B cell (primary cell): ENCODE measurements around the gene SLC35F5. TPM values are rescaled to one million over a fixed set of nuclear protein-coding genes. Genes with fewer than 3 reads are reported as not detected.

ENCODE experiments used
- ATAC-seq: fragments of 200-7000 bp; cut with Tn5 transposase; one replicate; pipeline ENCODE4 v1.10.0; 2021; ENCODE audit warnings: low read depth, mild to moderate bottlenecking, moderate number of reproducible peaks, moderate library complexity
- CTCF ChIA-PET: fragments of 350-600 bp; sonication (Branson Sonifier 250); formaldehyde crosslinking; loops from one replicate; lab custom pipeline; 2021; ENCODE audit warnings: antibody characterized with exemption, inconsistent platforms; lab: Charles Lee
- POLR2A ChIA-PET: fragments of 350-600 bp; sonication (Branson Sonifier 250); formaldehyde crosslinking; loops from one replicate; lab custom pipeline; 2021; ENCODE audit warnings: antibody characterized with exemption; lab: Charles Lee
- DNase-seq: peaks from one replicate; pipeline ENCODE4 v3.0.0; 2013
- H2AFZ ChIP-seq: 2 replicates; pipeline ENCODE4 v1.6.1; 2012; ENCODE audit warnings: mild to moderate bottlenecking, low read depth, low read length; ENCODE audit not compliant: insufficient read depth, poor library complexity, severe bottlenecking
- H3K27ac ChIP-seq, 2 donors: 1 replicate in 1 of 2; 2 replicates in 1 of 2; pipeline ENCODE4 v1.5.1; 2012 to 2013; ENCODE audit warnings: low read length in 2 of 2, mild to moderate bottlenecking in 2 of 2, moderate library complexity in 1 of 2
- H3K27me3 ChIP-seq, 4 experiments: fragments of 200-600 bp in 1 of 4; sonication (generic) in 1 of 4; replicated peaks in 1 of 4; 1 replicate in 2 of 4; 2 replicates in 2 of 4; pipeline versions ENCODE4 v1.6.1 to v1.7.0; 2013 to 2016; ENCODE audit warnings: low read length in 3 of 4, mild to moderate bottlenecking in 2 of 4, mixed read lengths in 1 of 4, moderate library complexity in 1 of 4; ENCODE audit not compliant: insufficient read depth in 4 of 4, control insufficient read depth in 3 of 4; ENCODE audit errors: control extremely low read depth in 1 of 4
- H3K36me3 ChIP-seq, 2 experiments: replicated peaks in 1 of 2; 1 replicate in 1 of 2; 2 replicates in 1 of 2; pipeline versions ENCODE4 v1.6.1 to v1.7.1; 2013; ENCODE audit warnings: low read length in 1 of 2; ENCODE audit not compliant: insufficient read depth in 2 of 2, control insufficient read depth in 1 of 2; ENCODE audit errors: control extremely low read depth in 1 of 2, extremely low read depth in 1 of 2
- H3K4me1 ChIP-seq, 2 donors: fragments of 200-600 bp in 1 of 2; sonication (generic) in 1 of 2; 1 replicate in 1 of 2; 2 replicates in 1 of 2; pipeline versions ENCODE4 v1.5.1 to v1.6.1; 2013 to 2017; ENCODE audit warnings: low read length in 2 of 2; ENCODE audit not compliant: control insufficient read depth in 2 of 2, insufficient read depth in 2 of 2
- H3K4me2 ChIP-seq: replicated peaks from 2 replicates; pipeline ENCODE3; 2012; ENCODE audit warnings: mild to moderate bottlenecking, low read depth, low read length; ENCODE audit not compliant: poor library complexity, severe bottlenecking
- H3K4me3 ChIP-seq, 5 experiments: fragments of 200-600 bp in 1 of 5; sonication (generic) in 1 of 5; 1 replicate in 3 of 5; 2 replicates in 2 of 5; pipeline versions ENCODE4 v1.5.1 to v1.7.0; 2011 to 2016; ENCODE audit warnings: low read length in 4 of 5, mild to moderate bottlenecking in 4 of 5, low read depth in 2 of 5, control low read depth in 1 of 5, moderate library complexity in 1 of 5; ENCODE audit not compliant: insufficient read depth in 1 of 5; ENCODE audit errors: control extremely low read depth in 1 of 5, extremely low read depth in 1 of 5
- H3K79me2 ChIP-seq: fragments of 200-600 bp; sonication (generic); one replicate; pipeline ENCODE4 v1.6.0; 2016; ENCODE audit warnings: low read length; ENCODE audit not compliant: control insufficient read depth, insufficient read depth
- H3K9ac ChIP-seq: fragments of 200-600 bp; sonication (generic); 2 replicates; pipeline ENCODE4 v1.6.1; 2017; ENCODE audit warnings: mild to moderate bottlenecking, low read length, moderate library complexity
- H3K9me3 ChIP-seq, 3 donors: one replicate each; pipeline versions ENCODE4 v1.6.1 to v1.7.1; 2013; ENCODE audit warnings: low read length in 2 of 3; ENCODE audit not compliant: control insufficient read depth in 2 of 3, insufficient read depth in 1 of 3; ENCODE audit errors: control extremely low read depth in 1 of 3
- H4K20me1 ChIP-seq: 2 replicates; pipeline ENCODE4 v1.6.0; 2012; ENCODE audit warnings: mild to moderate bottlenecking, low read length; ENCODE audit not compliant: insufficient read depth, control insufficient read depth, poor library complexity, severe bottlenecking
- H3K27ac Mint-ChIP-seq: one replicate; pipeline ENCODE4 v1.8.0; 2021; ENCODE audit warnings: mixed read lengths
- H3K27me3 Mint-ChIP-seq: one replicate; pipeline ENCODE4 v1.8.0; 2021; ENCODE audit warnings: mixed read lengths
- H3K4me1 Mint-ChIP-seq: one replicate; pipeline ENCODE4 v1.8.0; 2021; ENCODE audit warnings: mixed read lengths
- H3K4me3 Mint-ChIP-seq: one replicate; pipeline ENCODE4 v1.8.0; 2021; ENCODE audit warnings: mixed read lengths
- H3K9me3 Mint-ChIP-seq: one replicate; pipeline ENCODE4 v1.8.0; 2022; ENCODE audit warnings: mixed read lengths; ENCODE audit not compliant: insufficient read depth
- CTCF ChIP-seq: fragments of 200-600 bp; IDR thresholded peaks from one replicate; pipeline ENCODE4 v1.8.0; 2022; ENCODE audit warnings: antibody characterized with exemption, mild to moderate bottlenecking
- EZH2 ChIP-seq: IDR thresholded peaks from 2 replicates; pipeline ENCODE4 v1.6.1; 2012; ENCODE audit warnings: borderline replicate concordance, low read depth, mild to moderate bottlenecking, moderate library complexity, low read length; ENCODE audit not compliant: insufficient read depth, poor library complexity, severe bottlenecking
- WGBS: methylation state at CpG from one replicate; pipeline ENCODE4 v1.1.5; 2013; ENCODE audit warnings: missing lambda C conversion rate; ENCODE audit not compliant: insufficient coverage; 5-methylcytosine and 5-hydroxymethylcytosine counted together
- intact Hi-C: fragments of 100-400 bp; cut with micrococcal nuclease; formaldehyde crosslinking; loops from one replicate; pipeline ENCODE4 v1.10.0; 2022
- polyA plus RNA-seq: library from polyadenylated mRNA; depleted of rRNA; stranded (reverse); fragments of >200 nt; gene quantifications from 2 replicates; pipeline ENCODE4 v1.2.3, GENCODE V29; 2012
- total RNA-seq, 2 donors: library from RNA; stranded (reverse); fragments of 120-200 nt in 1 of 2; gene quantifications; 1 replicate in 1 of 2; 2 replicates in 1 of 2; pipeline versions ENCODE4 v1.2.3 to v1.2.4, GENCODE V29; 2013 to 2022

Gene SLC35F5
- total and polyA plus RNA-seq, 2 donors (not counting 1 experiment from before 2014, with no cell fraction given), result 9.8 to 75.5 TPM

GRCh38 chr2:113686537-113686936 lies 69.9 kb downstream of the SLC35F5 start:
- Histone ChIP-seq H3K79me2 (no peaks in the 10 kb centered on the region), H3K4me1 (no peaks in the 10 kb centered on the region), H3K9me3 (no peaks in the 10 kb centered on the region), H3K9ac (no peak overlapping the region), H3K36me3 (no peaks in the 10 kb centered on the region), H3K4me3 (no peak overlapping the region), H3K27ac (no peak overlapping the region), H4K20me1 (no peaks in the 10 kb centered on the region), H2AFZ (no peak overlapping the region), H3K27me3 (no peaks in the 10 kb centered on the region), H3K4me2 (no peak overlapping the region)
- H3K27me3 Mint-ChIP-seq, result no peaks in the 10 kb centered on the region
- H3K4me3 Mint-ChIP-seq, result no peak overlapping the region
- ChIA-PET POLR2A (no interaction called here), CTCF (no interaction called here)
- H3K4me1 Mint-ChIP-seq, result peaks cover 14% of the 10 kb centered on the region
- no CpG with 5 or more reads among the region's 2 CpGs for WGBS
- H3K27ac Mint-ChIP-seq, result no peak overlapping the region
- ATAC-seq (no peak), DNase-seq (no peak)
- intact Hi-C loops, result no loop called here
- no peak for TF ChIP-seq EZH2
- TF ChIP-seq CTCF, result no peak
- no peaks in the 10 kb centered on the region for H3K9me3 Mint-ChIP-seq

DNA sequence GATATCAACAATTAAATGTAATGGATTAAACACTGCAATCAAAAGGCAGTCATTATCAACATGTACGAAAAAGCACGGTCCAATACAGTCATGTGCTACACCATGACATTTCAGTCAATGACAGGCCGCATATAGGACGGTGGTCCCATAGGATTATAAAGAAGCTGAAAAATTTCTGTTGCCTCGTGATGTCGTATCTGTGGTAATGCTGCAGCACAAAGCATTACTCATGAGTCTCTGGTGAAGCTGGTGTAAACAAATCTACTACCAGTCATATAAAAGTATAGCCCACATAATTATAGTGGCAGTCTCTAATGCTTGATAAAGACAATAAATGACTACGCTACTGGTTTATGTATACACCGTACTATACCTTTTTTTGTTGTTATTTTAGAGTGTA lies 71.0 kb downstream of the SLC35F5 start:
- Mint-ChIP-seq H3K9me3 (no peaks in the 10 kb centered on the region), H3K27ac (no peak overlapping the region)

More for the DNA sequence above, 71.0 kb downstream of the SLC35F5 start:
- DNase-seq (no peak), ATAC-seq (no peak)
- H3K4me1 Mint-ChIP-seq, result peaks cover 6% of the 10 kb centered on the region
- no peaks in the 10 kb centered on the region for H3K36me3 ChIP-seq
- POLR2A ChIA-PET, result no interaction called here
- CTCF ChIA-PET, result no interaction called here
- no peak overlapping the region for H3K9ac ChIP-seq
- intact Hi-C loops, result no loop called here
- H3K27ac ChIP-seq, result no peak overlapping the region
- no peak overlapping the region for H3K4me3 ChIP-seq
- H3K27me3 ChIP-seq, result no peaks in the 10 kb centered on the region
- H3K4me2 ChIP-seq, result no peak overlapping the region
- H3K9me3 ChIP-seq, result no peaks in the 10 kb centered on the region
- no peaks in the 10 kb centered on the region for H3K79me2 ChIP-seq
- H3K4me1 ChIP-seq, result no peaks in the 10 kb centered on the region
- H4K20me1 ChIP-seq, result no peaks in the 10 kb centered on the region
- H2AFZ ChIP-seq, result no peak overlapping the region
- H3K27me3 Mint-ChIP-seq, result no peaks in the 10 kb centered on the region
- no peak overlapping the region for H3K4me3 Mint-ChIP-seq
- no peak for TF ChIP-seq EZH2
- TF ChIP-seq CTCF, result no peak
- WGBS, result 100% methylated on average over 2 of the region's 8 CpGs
